Stimulated activated memory B cell treated with anti-CD40 and anti-IgM and Interleukin-4, amounts not matched to agents 10 μg/mL and 1 μg/mL and 100 μg/mL, for 72 hours (primary cell): Measurements from ENCODE around the gene CFAP92.
"Not testable (repeated sequence)": the region's sequence is repeated elsewhere in the genome, so short reads cannot be mapped to it uniquely, and the experiment has no call there.

Experiments
- ATAC-seq: fragments of 150-1000 bp; cut with Tn5 transposase; 2 replicates; pipeline ENCODE4 v1.10.0; 2021
- H3K27ac Mint-ChIP-seq: one replicate; pipeline ENCODE4 v1.8.0; 2022; ENCODE audit warnings: mild to moderate bottlenecking, mixed read lengths
- H3K27me3 Mint-ChIP-seq: one replicate; pipeline ENCODE4 v1.8.0; 2022; ENCODE audit warnings: mixed read lengths
- H3K36me3 Mint-ChIP-seq: one replicate; pipeline ENCODE4 v1.8.0; 2022; ENCODE audit warnings: mixed read lengths
- H3K4me1 Mint-ChIP-seq: one replicate; pipeline ENCODE4 v1.8.0; 2022; ENCODE audit warnings: mixed read lengths
- H3K4me3 Mint-ChIP-seq: one replicate; pipeline ENCODE4 v1.8.0; 2022; ENCODE audit warnings: mild to moderate bottlenecking, moderate library complexity, mixed read lengths
- H3K9me3 Mint-ChIP-seq: one replicate; pipeline ENCODE4 v1.8.0; 2022; ENCODE audit warnings: mixed read lengths

The CFAP92 gene

DNA sequence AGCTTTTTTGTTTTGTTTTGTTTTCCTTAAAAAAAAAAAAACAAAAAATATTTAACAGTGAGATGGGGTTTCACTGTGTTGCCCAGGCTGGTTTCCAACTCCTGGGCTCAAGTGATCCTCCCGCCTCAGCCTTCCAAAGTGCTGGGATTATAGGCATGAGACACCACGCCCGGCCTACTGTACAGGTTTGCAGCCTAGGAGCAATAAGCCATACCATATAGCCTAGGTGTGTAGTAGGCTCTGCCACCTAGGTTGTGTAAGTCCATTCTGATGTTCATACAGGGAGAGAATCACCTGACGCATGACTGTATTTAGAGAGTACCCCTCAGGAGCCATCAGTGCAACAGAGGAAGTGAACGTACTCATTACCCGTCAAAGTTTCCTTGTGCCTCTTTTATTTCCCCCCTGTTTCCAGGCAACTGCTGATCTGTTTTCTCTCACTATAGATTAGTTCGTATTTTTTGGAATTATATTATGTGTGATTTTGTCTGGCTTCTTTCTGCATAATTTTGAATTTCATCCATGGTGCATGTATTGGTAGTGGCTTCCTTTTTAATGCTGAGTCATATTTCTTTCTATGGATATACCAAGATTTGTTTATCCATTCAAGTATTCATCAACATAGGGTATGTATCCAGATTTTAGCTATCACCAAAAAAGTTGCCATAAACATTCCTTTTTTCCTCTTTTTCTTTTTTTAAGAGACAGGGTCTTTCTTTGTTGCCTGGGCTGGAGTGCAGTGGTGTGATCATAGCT lies 104.6 kb downstream of the CFAP92 start:
- no peaks in the 10 kb centered on the region for H3K9me3 Mint-ChIP-seq
- H3K4me3 Mint-ChIP-seq, result no peak overlapping the region
- no peak overlapping the region for H3K27ac Mint-ChIP-seq
- H3K36me3 Mint-ChIP-seq, result peaks cover 21% of the 10 kb centered on the region
- H3K27me3 Mint-ChIP-seq, result no peaks in the 10 kb centered on the region
- H3K4me1 Mint-ChIP-seq, result no peaks in the 10 kb centered on the region
- no peak for ATAC-seq

DNA sequence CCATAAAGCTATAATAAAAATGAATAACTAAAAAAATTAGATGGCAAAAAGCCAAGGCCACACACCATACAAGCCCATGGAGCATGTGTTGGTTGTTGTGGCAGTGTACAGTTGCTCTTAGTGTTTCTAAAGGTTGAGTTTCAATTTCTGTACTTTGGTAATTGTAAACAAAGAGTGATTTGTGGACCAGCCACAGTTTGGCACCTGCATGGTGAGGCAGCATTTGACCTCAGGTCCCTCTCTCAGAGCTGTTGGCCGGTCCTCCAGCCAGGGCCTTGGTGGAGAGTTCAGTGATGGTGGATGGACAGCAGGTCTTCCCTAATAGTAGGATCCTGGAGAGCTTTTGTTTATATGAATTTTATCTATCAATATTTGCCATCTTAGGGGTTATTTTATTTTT lies 108.9 kb downstream of the CFAP92 start:
- H3K27ac Mint-ChIP-seq, result no peak overlapping the region
- peaks cover 30% of the 10 kb centered on the region for H3K36me3 Mint-ChIP-seq
- no peak overlapping the region for H3K4me3 Mint-ChIP-seq

GRCh38 chr3:128882719-128883118 lies 111.2 kb downstream of the CFAP92 start:
- Mint-ChIP-seq H3K27ac (no peak overlapping the region), H3K36me3 (peaks cover 23% of the 10 kb centered on the region), H3K27me3 (no peaks in the 10 kb centered on the region), H3K9me3 (no peaks in the 10 kb centered on the region), H3K4me1 (peaks cover 59% of the 10 kb centered on the region), H3K4me3 (no peak overlapping the region)
- ATAC-seq, result no peak

More for the DNA sequence above, 108.9 kb downstream of the CFAP92 start:
- no peaks in the 10 kb centered on the region for H3K9me3 Mint-ChIP-seq
- peaks cover 41% of the 10 kb centered on the region for H3K4me1 Mint-ChIP-seq
- no peak for ATAC-seq
- no peaks in the 10 kb centered on the region for H3K27me3 Mint-ChIP-seq

- H3K9me3 Mint-ChIP-seq, result no peaks in the 10 kb centered on the region
- no peak for ATAC-seq
- peaks cover 62% of the 10 kb centered on the region for H3K4me1 Mint-ChIP-seq
Observed at GRCh38 chr3:128881576-128881975, 112.3 kb downstream of the CFAP92 start.

DNA sequence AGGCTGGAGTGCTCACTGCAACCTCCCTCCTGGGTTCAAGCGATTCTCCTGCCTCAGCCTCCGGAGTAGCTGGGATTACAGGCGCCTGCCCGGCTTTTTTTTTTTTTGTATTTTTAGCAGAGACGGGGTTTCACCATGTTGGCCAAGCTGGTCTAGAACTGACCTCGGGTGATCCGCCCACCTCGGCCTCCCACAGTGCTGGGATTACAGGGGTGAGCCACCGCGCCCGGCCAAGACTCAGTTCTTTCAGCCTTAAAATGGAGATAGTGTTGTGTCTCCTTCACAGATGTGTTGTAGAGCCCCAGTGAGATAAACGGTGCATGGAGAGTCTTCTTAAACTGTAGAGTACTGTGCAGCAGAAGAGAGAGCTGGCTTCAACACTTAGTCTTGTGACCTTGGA lies 113.4 kb downstream of the CFAP92 start:
- not testable (repeated sequence) for ATAC-seq
- Mint-ChIP-seq H3K36me3 (peaks cover 23% of the 10 kb centered on the region), H3K4me1 (peaks cover 62% of the 10 kb centered on the region)

More at GRCh38 chr3:128881576-128881975, 112.3 kb downstream of the CFAP92 start:
- H3K27me3 Mint-ChIP-seq, result no peaks in the 10 kb centered on the region
- H3K36me3 Mint-ChIP-seq, result peaks cover 23% of the 10 kb centered on the region
- no peak overlapping the region for H3K27ac Mint-ChIP-seq
- peak overlapping the region; percentile 2 for H3K4me3 Mint-ChIP-seq

GRCh38 chr3:128879991-128880390 lies 113.9 kb downstream of the CFAP92 start:
- H3K27me3 Mint-ChIP-seq, result no peaks in the 10 kb centered on the region
- no peak for ATAC-seq
- no peaks in the 10 kb centered on the region for H3K9me3 Mint-ChIP-seq
- peaks cover 62% of the 10 kb centered on the region for H3K4me1 Mint-ChIP-seq
- peak overlapping the region; percentile 96 for H3K27ac Mint-ChIP-seq
- H3K36me3 Mint-ChIP-seq, result peaks cover 20% of the 10 kb centered on the region
- peak overlapping the region; percentile 85 for H3K4me3 Mint-ChIP-seq

More for the DNA sequence above, 113.4 kb downstream of the CFAP92 start:
- H3K27me3 Mint-ChIP-seq, H3K9me3 Mint-ChIP-seq: not testable (repeated sequence)
- Mint-ChIP-seq H3K27ac (peak overlapping the region; percentile 96), H3K4me3 (peak overlapping the region; percentile 85)

- Mint-ChIP-seq H3K9me3 (no peaks in the 10 kb centered on the region), H3K4me3 (peak within 1 kb of the TSS; percentile 85), H3K27ac (peak within 1 kb of the TSS; percentile 96), H3K27me3 (no peaks in the 10 kb centered on the region), H3K4me1 (peaks cover 62% of the 10 kb centered on the region), H3K36me3 (peaks cover 18% of the 10 kb centered on the region)
- ATAC-seq, result peak; percentile 98
Observed at GRCh38 chr3:128879125-128879969, 114.5 kb downstream of the CFAP92 start, which contains the start of gene ACAD9. ACAD9 (plus strand) TSS chr3:128879620; CDS start chr3:128879692, 72 bp downstream.

GRCh38 chr3:128878556-128879124 lies 115.2 kb downstream of the CFAP92 start:
- Mint-ChIP-seq H3K27me3 (no peaks in the 10 kb centered on the region), H3K9me3 (no peaks in the 10 kb centered on the region), H3K27ac (peak overlapping the region; percentile 96), H3K36me3 (peaks cover 11% of the 10 kb centered on the region), H3K4me1 (peaks cover 56% of the 10 kb centered on the region), H3K4me3 (peak overlapping the region; percentile 85)
- ATAC-seq, result peak; percentile 29

DNA sequence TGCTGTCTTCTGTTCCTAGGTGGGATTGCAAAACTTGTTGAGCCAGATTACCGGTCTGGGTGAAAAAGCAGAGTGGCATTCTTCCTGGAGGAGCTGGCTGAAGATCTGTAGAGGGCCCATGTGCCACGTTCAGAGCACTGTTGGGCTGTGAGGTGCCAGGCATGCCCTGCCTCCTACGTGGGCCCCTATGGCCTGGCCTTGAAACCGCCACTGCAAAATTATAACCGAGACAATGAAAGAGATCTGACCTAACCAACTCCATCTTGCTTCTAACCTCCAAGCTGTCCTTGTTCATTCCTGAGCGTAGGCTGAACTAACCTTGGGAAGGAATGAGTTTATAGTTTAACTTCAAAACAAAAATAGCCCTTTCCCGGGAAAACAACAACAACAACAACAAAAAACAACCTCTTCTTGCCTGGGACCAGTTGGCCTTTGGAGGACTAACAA lies 115.8 kb downstream of the CFAP92 start:
- Mint-ChIP-seq H3K4me1 (peaks cover 52% of the 10 kb centered on the region), H3K27me3 (no peaks in the 10 kb centered on the region), H3K4me3 (peak overlapping the region; percentile 85), H3K36me3 (peaks cover 9% of the 10 kb centered on the region), H3K9me3 (no peaks in the 10 kb centered on the region), H3K27ac (peak overlapping the region; percentile 96)
- no peak for ATAC-seq

DNA sequence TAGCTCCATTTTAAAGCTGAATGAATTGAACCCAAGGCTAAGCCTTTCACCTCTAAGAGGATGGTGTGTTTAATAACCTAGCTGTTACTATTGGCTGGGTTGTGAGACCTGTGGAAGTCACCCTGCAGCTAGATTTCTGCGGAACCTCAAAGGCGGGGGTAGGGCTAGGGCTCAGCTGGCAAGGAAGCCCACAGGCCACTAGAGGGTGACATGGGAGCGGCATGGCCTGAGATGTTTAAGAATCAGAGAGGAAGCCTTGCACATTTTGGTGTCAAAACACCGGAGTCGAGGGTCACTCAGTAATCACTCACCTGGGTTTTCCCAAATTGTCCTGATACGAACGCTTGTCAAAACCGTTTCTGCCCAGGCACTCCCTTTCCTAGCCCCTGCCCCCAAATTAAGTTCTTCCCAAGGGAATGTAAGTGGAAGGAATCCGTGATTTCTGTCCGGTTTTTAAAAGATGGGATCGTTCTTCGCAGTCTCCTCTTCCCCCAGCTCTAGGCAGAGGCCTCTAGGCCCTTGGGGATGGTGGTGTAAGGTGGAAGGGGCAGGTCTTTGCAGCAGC lies 118.2 kb downstream of the CFAP92 start:
- H3K36me3 Mint-ChIP-seq, result no peaks in the 10 kb centered on the region
- no peak overlapping the region for H3K4me3 Mint-ChIP-seq
- no peaks in the 10 kb centered on the region for H3K9me3 Mint-ChIP-seq
- peaks cover 28% of the 10 kb centered on the region for H3K4me1 Mint-ChIP-seq
- peak; percentile 53 for ATAC-seq
- no peak overlapping the region for H3K27ac Mint-ChIP-seq
- H3K27me3 Mint-ChIP-seq, result no peaks in the 10 kb centered on the region

- Mint-ChIP-seq H3K27me3 (no peaks in the 10 kb centered on the region), H3K36me3 (no peaks in the 10 kb centered on the region), H3K27ac (no peak overlapping the region), H3K9me3 (no peaks in the 10 kb centered on the region), H3K4me3 (no peak overlapping the region), H3K4me1 (peaks cover 18% of the 10 kb centered on the region)
- ATAC-seq, result no peak
Observed at GRCh38 chr3:128874481-128875180, 119.2 kb downstream of the CFAP92 start.

- ATAC-seq, result no peak
- Mint-ChIP-seq H3K27me3 (no peaks in the 10 kb centered on the region), H3K4me3 (no peak overlapping the region), H3K36me3 (no peaks in the 10 kb centered on the region), H3K27ac (no peak overlapping the region), H3K4me1 (peaks cover 11% of the 10 kb centered on the region), H3K9me3 (no peaks in the 10 kb centered on the region)
Observed at GRCh38 chr3:128873244-128874022, 120.4 kb downstream of the CFAP92 start.

GRCh38 chr3:128872744-128873143 lies 121.1 kb downstream of the CFAP92 start:
- H3K9me3 Mint-ChIP-seq, result no peaks in the 10 kb centered on the region
- no peak overlapping the region for H3K4me3 Mint-ChIP-seq
- H3K36me3 Mint-ChIP-seq, result no peaks in the 10 kb centered on the region
- no peaks in the 10 kb centered on the region for H3K27me3 Mint-ChIP-seq
- peaks cover 4% of the 10 kb centered on the region for H3K4me1 Mint-ChIP-seq
- ATAC-seq, result no peak
- H3K27ac Mint-ChIP-seq, result no peak overlapping the region

- Mint-ChIP-seq H3K27me3 (no peaks in the 10 kb centered on the region), H3K36me3 (no peaks in the 10 kb centered on the region), H3K27ac (no peak overlapping the region), H3K9me3 (no peaks in the 10 kb centered on the region), H3K4me3 (no peak overlapping the region), H3K4me1 (no peaks in the 10 kb centered on the region)
- no peak for ATAC-seq
Observed at GRCh38 chr3:128872282-128872681, 121.6 kb downstream of the CFAP92 start.
